DND-41 (cell line): Measurements from ENCODE around the gene RIN2.

Source experiments
- ATAC-seq: fragments of 200-7000 bp; cut with Tn5 transposase; 3 replicates; pipeline ENCODE4 v1.9.1; 2021; ENCODE audit warnings: low read depth; ENCODE audit not compliant: insufficient read depth
- DNase-seq: peaks from one replicate; pipeline ENCODE4 v3.0.0-alpha.2; 2020
- H2AFZ ChIP-seq: 2 replicates; pipeline ENCODE4 v1.6.0; 2012; ENCODE audit warnings: low read depth, low read length
- H3K27ac ChIP-seq: 2 replicates; pipeline ENCODE4 v1.5.1; 2012; ENCODE audit warnings: low read length, inconsistent platforms
- H3K27me3 ChIP-seq: fragments of 200-600 bp; sonication (generic); 2 replicates; pipeline ENCODE4 v1.6.0; 2012; ENCODE audit warnings: low read length, mild to moderate bottlenecking, inconsistent platforms; ENCODE audit not compliant: insufficient read depth, poor library complexity
- H3K36me3 ChIP-seq: 2 replicates; pipeline ENCODE4 v1.5.1; 2012; ENCODE audit warnings: low read length, inconsistent platforms; ENCODE audit not compliant: insufficient read depth
- H3K4me1 ChIP-seq: 2 replicates; pipeline ENCODE4 v1.5.1; 2012; ENCODE audit warnings: mild to moderate bottlenecking, low read length; ENCODE audit not compliant: insufficient read depth
- H3K4me2 ChIP-seq: 2 replicates; pipeline ENCODE4 v1.6.0; 2012; ENCODE audit warnings: mild to moderate bottlenecking, moderate library complexity, low read length, inconsistent platforms; ENCODE audit not compliant: insufficient read depth
- H3K4me3 ChIP-seq, 2 experiments: fragments of 200-600 bp in 1 of 2; shearing (Covaris generic) in 1 of 2; 2 replicates each; pipeline ENCODE4 v1.5.1; 2012 to 2016; ENCODE audit warnings: inconsistent platforms in 2 of 2, low read length in 2 of 2, mild to moderate bottlenecking in 2 of 2, low read depth in 1 of 2, moderate library complexity in 1 of 2
- H3K79me2 ChIP-seq: 2 replicates; pipeline ENCODE4 v1.6.0; 2012; ENCODE audit warnings: low read length, inconsistent platforms; ENCODE audit not compliant: insufficient read depth
- H3K9ac ChIP-seq: 2 replicates; pipeline ENCODE4 v1.6.0; 2012; ENCODE audit warnings: low read depth, mild to moderate bottlenecking, inconsistent platforms, low read length, moderate library complexity
- H3K9me3 ChIP-seq: 2 replicates; pipeline ENCODE4 v1.5.1; 2012; ENCODE audit warnings: low read length, moderate library complexity, mild to moderate bottlenecking, inconsistent platforms; ENCODE audit not compliant: insufficient read depth, severe bottlenecking
- H4K20me1 ChIP-seq: 2 replicates; pipeline ENCODE4 v1.6.0; 2012; ENCODE audit warnings: low read length; ENCODE audit not compliant: insufficient read depth
- CTCF ChIP-seq: IDR thresholded peaks from 2 replicates; pipeline ENCODE4 v1.5.1; 2012; ENCODE audit warnings: borderline replicate concordance, low read length, moderate library complexity, mild to moderate bottlenecking; ENCODE audit not compliant: poor library complexity, severe bottlenecking; ENCODE audit errors: extremely low read depth
- EZH2 ChIP-seq: IDR thresholded peaks from 3 replicates; pipeline ENCODE4 v1.6.1; 2012; ENCODE audit warnings: borderline replicate concordance, low read depth, mild to moderate bottlenecking, moderate library complexity, low read length, inconsistent platforms; ENCODE audit not compliant: severe bottlenecking

Gene RIN2

GRCh38 chr20:19756761-19757486, 1.1 kb upstream of the RIN2 start:
- H3K36me3 ChIP-seq: no peaks in the 10 kb centered on the region
- H3K4me3 ChIP-seq: no peak overlapping the region
- H3K27ac ChIP-seq: no peak overlapping the region
- no peaks in the 10 kb centered on the region for H3K27me3 ChIP-seq
- TF ChIP-seq EZH2: no peak
- no peak for TF ChIP-seq CTCF
- no peak overlapping the region for H2AFZ ChIP-seq
- no peak overlapping the region for H3K9ac ChIP-seq
- ATAC-seq (no peak), DNase-seq (no peak)
- H4K20me1 ChIP-seq: no peaks in the 10 kb centered on the region; the same call in 1 of the 2 replicates
- H3K9me3 ChIP-seq: no peaks in the 10 kb centered on the region
- no peaks in the 10 kb centered on the region for H3K79me2 ChIP-seq
- no peak overlapping the region for H3K4me2 ChIP-seq
- H3K4me1 ChIP-seq: no peaks in the 10 kb centered on the region

GRCh38 chr20:19757487-19758132, 448 bp upstream of the RIN2 start:
- Histone ChIP-seq H4K20me1 (no peaks in the 10 kb centered on the region; the same call in 1 of the 2 replicates), H3K9ac (no peak overlapping the region), H3K4me1 (no peaks in the 10 kb centered on the region), H3K4me2 (no peak overlapping the region), H3K79me2 (no peaks in the 10 kb centered on the region), H3K4me3 (no peak overlapping the region), H2AFZ (no peak overlapping the region), H3K9me3 (no peaks in the 10 kb centered on the region), H3K36me3 (no peaks in the 10 kb centered on the region), H3K27me3 (no peaks in the 10 kb centered on the region), H3K27ac (no peak overlapping the region)
- TF ChIP-seq EZH2 (no peak), CTCF (no peak)
- ATAC-seq (no peak), DNase-seq (no peak)

- Histone ChIP-seq H3K4me3 (no peak overlapping the region), H3K27me3 (no peaks in the 10 kb centered on the region), H3K36me3 (no peaks in the 10 kb centered on the region), H3K4me2 (no peak overlapping the region), H3K27ac (no peak overlapping the region), H4K20me1 (no peaks in the 10 kb centered on the region; the same call in 1 of the 2 replicates), H2AFZ (no peak overlapping the region), H3K4me1 (no peaks in the 10 kb centered on the region), H3K9me3 (no peaks in the 10 kb centered on the region), H3K79me2 (no peaks in the 10 kb centered on the region), H3K9ac (no peak overlapping the region)
- DNase-seq: no peak
- TF ChIP-seq CTCF: no peak
- TF ChIP-seq EZH2: no peak
- no peak for ATAC-seq
These were observed 658 bp downstream of the RIN2 start for GRCh38 chr20:19758501-19759331.
